ENCODE results near the gene CCDC110.

DNA sequence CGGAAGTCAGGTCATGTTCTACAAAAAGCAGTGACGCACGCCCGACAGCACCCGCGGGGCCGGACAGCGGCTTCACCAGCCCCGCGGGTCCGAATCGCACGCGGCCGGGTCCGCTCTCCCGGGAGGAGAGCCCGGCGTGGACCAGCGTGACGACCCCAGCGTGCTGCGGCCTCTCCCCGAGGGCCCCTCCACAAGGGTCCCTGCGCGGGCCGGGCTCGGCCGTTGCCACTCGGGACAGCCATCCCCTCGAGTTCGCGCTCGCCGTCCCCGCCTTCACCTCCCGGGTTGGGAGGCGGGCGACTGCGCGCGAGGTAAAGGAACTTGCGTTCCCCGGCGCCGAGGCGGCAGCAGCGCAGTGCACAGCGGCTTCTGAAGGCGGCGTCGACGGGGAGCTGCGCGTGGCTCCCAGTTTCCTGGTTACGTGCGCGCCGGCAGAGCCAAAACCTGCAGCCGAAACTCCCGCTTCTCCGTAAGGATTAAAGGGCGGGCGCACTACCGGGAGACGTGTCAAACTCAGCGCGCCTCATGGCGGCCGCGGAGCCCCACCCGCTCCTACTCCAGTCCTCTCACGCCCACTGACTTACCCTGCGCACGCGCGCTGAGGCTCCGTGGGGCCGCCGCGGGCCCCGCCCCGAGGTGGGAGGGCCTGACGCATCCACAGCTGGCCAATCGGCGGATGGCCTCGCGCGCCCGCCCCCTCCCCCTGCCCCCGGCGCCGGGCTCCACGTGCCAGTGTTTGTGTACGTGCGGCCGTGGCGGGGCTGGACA is 75.4 kb downstream of the CCDC110 start:
- TF ChIP-seq, protein P1, sequence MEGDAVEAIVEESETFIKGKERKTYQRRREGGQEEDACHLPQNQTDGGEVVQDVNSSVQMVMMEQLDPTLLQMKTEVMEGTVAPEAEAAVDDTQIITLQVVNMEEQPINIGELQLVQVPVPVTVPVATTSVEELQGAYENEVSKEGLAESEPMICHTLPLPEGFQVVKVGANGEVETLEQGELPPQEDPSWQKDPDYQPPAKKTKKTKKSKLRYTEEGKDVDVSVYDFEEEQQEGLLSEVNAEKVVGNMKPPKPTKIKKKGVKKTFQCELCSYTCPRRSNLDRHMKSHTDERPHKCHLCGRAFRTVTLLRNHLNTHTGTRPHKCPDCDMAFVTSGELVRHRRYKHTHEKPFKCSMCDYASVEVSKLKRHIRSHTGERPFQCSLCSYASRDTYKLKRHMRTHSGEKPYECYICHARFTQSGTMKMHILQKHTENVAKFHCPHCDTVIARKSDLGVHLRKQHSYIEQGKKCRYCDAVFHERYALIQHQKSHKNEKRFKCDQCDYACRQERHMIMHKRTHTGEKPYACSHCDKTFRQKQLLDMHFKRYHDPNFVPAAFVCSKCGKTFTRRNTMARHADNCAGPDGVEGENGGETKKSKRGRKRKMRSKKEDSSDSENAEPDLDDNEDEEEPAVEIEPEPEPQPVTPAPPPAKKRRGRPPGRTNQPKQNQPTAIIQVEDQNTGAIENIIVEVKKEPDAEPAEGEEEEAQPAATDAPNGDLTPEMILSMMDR (IDR thresholded peaks at IDR 0.05; ENCODE audit: low read depth, low read length, poor library complexity, severe bottlenecking): no peak
- TF ChIP-seq EZH2phosphoT487 (IDR thresholded peaks at IDR 0.05; ENCODE audit: borderline replicate concordance, low read length): no peak

Data from DOHH2 (cell line).